ENCODE results near the gene ZNF304. TPM values are rescaled to one million over a fixed set of nuclear protein-coding genes. Genes with fewer than 3 reads are reported as not detected.

ZNF304 gene
- total and polyA plus RNA-seq, 2 of the 13 experiments (the other 11 are each of a cell fraction or from before 2014, with no cell fraction given): 3.4 to 8.0 TPM

DNA sequence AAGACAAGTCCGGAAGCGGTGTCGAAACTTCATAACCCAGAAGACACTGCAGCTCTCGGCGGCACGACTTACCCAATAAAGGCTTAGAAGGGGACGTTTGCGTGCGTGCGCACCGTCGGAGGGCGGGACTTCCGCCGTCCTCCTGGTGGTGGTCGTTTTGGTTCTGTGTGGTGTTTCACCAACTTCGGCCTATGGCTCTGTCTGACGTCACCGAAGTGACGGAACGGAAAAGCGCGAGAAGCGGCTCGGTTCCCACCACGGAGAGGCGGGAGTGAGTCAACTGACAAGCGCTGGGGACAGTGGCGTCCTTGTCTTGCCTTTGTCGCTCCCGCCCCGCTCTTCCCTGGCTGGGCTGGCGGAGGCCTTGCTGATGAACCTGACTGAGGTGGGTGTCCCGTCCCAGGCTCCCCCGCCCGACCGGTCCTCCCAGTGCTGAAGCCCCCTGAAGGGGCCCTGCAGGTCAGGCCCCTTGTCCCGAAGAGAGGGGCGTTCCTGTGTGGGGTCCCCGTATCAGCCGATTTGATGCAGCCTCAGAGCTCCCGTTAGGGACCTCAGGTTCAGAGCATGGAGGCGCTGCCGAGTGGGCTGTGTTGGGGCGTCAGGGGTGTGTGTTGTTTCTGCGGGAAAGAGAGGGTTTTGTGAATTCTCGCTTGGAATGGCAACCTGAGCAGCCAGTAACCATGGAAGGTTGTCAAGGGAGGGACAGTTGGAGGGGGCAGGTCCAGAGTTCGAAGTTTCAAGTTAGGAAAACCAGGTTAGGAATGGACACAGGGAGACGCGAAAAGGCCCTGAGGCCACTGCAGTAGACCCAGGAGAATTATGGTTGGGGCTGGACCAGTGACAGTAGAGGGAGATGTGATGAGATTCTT lies 38.9 kb downstream of the ZNF304 start, which contains the start of gene ZNF548:
ZNF548 (plus strand) TSS at position 125 of the 869 bp plus-strand sequence; CDS start at position 371, 246 bp downstream.
- Histone ChIP-seq H3K4me1 (ENCODE audit: insufficient read depth, low read length) (peaks cover 41% of the 10 kb centered on the region), H3K36me3 (replicated peaks in 1 of 2; ENCODE audit: control insufficient read depth in 1 of 2, insufficient read depth in 2 of 2, low read length in 2 of 2) (peaks cover 3 to 10% of the 10 kb centered on the region in 2 experiments; a peak in 4 of 5 replicates), H3K79me2 (ENCODE audit: insufficient read depth, low read length) (peaks cover 41% of the 10 kb centered on the region), H3K27ac (ENCODE audit: extremely low read length, insufficient read depth, low read length) (peak within 1 kb of the TSS; percentile 97), H4K20me1 (ENCODE audit: insufficient read depth, low read length) (no peaks in the 10 kb centered on the region), H3K9ac (ENCODE audit: insufficient read depth, low read depth, low read length) (peak within 1 kb of the TSS; percentile 97), H3K27me3 (ENCODE audit: control insufficient read depth in 1 of 2, insufficient read depth in 2 of 2, low read length in 2 of 2) (no peaks in the 10 kb centered on the region; a peak in 1 of 5 replicates), H3K9me3 (ENCODE audit: low read length) (no peaks in the 10 kb centered on the region), H2AFZ (ENCODE audit: low read length) (peak within 1 kb of the TSS; percentile 32), H3K4me2 (ENCODE audit: low read depth, low read length) (peak within 1 kb of the TSS; percentile 93), H3K4me3 (replicated peaks in 1 of 3; ENCODE audit: insufficient read depth in 1 of 3, low read depth in 2 of 3, low read length in 3 of 3) (peak within 1 kb of the TSS; percentile 67 to 92 (median 88))
- DNase-seq (ENCODE audit: low spot score) (peak; percentile 99), FAIRE-seq (peak; percentile 99), ATAC-seq (peak; percentile 97)
- TSS peak; percentile 73 for BruUV-seq (replicated peaks)
- intact Hi-C loops (cut with micrococcal nuclease; ENCODE audit: unreplicated experiment) (loop anchor here (1.0 kb wide), 1 partner anchor 27 kb away; the partner anchor contains the start of genes TRAPPC2B and ZNF547), in situ Hi-C loops (cut with HindIII; ENCODE audit: extremely low pct_ligation_motif_present, low pct_unique_long_range_greater_than_20kb) (no loop called here)
- ChIA-PET POLR2A (interaction anchor here (0.9 to 2.0 kb wide), 6 partner anchors 16 to 72 kb away, joined by 3 to 21 read pairs (median 4); partner anchors contain the start of genes TRAPPC2B, ZNF304, ZNF547 and ZNF749), CTCF (ENCODE audit: low intra/inter-chr PET ratio, low total read pairs) (no interaction called here)
- WGBS (ENCODE audit: low lambda C conversion rate): 0% methylated on average over 26 of the region's 50 CpGs
- TF ChIP-seq ZKSCAN5 (CRISPR knock-in tag; IDR thresholded peaks at IDR 0.05) (no peak), KMT2A (CRISPR knock-in tag; IDR thresholded peaks at IDR 0.05) (no peak; the same call in 1 of the 2 replicates), ADNP (CRISPR knock-in tag; IDR thresholded peaks at IDR 0.05) (0 out of 2 replicates have a peak, but pooled peaks have one; percentile 19), MZF1 (CRISPR knock-in tag; IDR thresholded peaks at IDR 0.05; ENCODE audit: borderline replicate concordance) (0 out of 2 replicates have a peak, but pooled peaks have one; percentile 34), ZNF547 (CRISPR knock-in tag; IDR thresholded peaks at IDR 0.05) (no peak), ZSCAN29 (CRISPR knock-in tag; conservative IDR thresholded peaks at IDR 0.05) (no peak), RAD21 (CRISPR knock-in tag; IDR thresholded peaks at IDR 0.05) (no peak; the same call in 1 of the 2 replicates), KDM4B (CRISPR knock-in tag; IDR thresholded peaks at IDR 0.05) (no peak), ZNF296 (CRISPR knock-in tag; conservative IDR thresholded peaks at IDR 0.05) (peak; percentile 69; the same call in 1 of the 2 replicates), ZIK1 (CRISPR knock-in tag; IDR thresholded peaks at IDR 0.05; ENCODE audit: borderline replicate concordance, low read depth) (peak; percentile 38; the same call in 1 of the 2 replicates), CREBL2 (CRISPR knock-in tag; IDR thresholded peaks at IDR 0.05; ENCODE audit: borderline replicate concordance) (no peak), ZFP90 (CRISPR knock-in tag; IDR thresholded peaks at IDR 0.05; ENCODE audit: borderline replicate concordance) (0 out of 2 replicates have a peak, but pooled peaks have one; percentile 12)
- TF ChIP-seq, protein P1, sequence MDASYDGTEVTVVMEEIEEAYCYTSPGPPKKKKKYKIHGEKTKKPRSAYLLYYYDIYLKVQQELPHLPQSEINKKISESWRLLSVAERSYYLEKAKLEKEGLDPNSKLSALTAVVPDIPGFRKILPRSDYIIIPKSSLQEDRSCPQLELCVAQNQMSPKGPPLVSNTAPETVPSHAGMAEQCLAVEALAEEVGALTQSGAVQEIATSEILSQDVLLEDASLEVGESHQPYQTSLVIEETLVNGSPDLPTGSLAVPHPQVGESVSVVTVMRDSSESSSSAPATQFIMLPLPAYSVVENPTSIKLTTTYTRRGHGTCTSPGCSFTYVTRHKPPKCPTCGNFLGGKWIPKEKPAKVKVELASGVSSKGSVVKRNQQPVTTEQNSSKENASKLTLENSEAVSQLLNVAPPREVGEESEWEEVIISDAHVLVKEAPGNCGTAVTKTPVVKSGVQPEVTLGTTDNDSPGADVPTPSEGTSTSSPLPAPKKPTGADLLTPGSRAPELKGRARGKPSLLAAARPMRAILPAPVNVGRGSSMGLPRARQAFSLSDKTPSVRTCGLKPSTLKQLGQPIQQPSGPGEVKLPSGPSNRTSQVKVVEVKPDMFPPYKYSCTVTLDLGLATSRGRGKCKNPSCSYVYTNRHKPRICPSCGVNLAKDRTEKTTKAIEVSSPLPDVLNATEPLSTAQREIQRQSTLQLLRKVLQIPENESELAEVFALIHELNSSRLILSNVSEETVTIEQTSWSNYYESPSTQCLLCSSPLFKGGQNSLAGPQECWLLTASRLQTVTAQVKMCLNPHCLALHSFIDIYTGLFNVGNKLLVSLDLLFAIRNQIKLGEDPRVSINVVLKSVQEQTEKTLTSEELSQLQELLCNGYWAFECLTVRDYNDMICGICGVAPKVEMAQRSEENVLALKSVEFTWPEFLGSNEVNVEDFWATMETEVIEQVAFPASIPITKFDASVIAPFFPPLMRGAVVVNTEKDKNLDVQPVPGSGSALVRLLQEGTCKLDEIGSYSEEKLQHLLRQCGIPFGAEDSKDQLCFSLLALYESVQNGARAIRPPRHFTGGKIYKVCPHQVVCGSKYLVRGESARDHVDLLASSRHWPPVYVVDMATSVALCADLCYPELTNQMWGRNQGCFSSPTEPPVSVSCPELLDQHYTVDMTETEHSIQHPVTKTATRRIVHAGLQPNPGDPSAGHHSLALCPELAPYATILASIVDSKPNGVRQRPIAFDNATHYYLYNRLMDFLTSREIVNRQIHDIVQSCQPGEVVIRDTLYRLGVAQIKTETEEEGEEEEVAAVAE (CRISPR knock-in tag; IDR thresholded peaks at IDR 0.05; ENCODE audit: borderline replicate concordance): no peak; the same call in 1 of the 2 replicates
- TF ChIP-seq, protein P2, sequence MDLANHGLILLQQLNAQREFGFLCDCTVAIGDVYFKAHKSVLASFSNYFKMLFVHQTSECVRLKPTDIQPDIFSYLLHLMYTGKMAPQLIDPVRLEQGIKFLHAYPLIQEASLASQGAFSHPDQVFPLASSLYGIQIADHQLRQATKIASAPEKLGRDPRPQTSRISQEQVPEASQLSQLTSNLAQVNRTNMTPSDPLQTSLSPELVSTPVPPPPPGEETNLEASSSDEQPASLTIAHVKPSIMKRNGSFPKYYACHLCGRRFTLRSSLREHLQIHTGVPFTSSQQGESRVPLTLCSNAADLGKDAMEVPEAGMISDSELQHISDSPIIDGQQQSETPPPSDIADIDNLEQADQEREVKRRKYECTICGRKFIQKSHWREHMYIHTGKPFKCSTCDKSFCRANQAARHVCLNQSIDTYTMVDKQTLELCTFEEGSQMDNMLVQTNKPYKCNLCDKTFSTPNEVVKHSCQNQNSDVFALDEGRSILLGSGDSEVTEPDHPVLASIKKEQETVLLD (CRISPR knock-in tag; IDR thresholded peaks at IDR 0.05; ENCODE audit: low read depth): no peak

All from HepG2 (cell line).